Neural cell (in vitro differentiated cells): ENCODE data around the gene PXMP2.

Experiments
- EZH2 ChIP-seq: fragments of 200-600, 300-800 bp; shearing (Covaris generic), sonication (generic); IDR thresholded peaks from 2 replicates; pipeline ENCODE4 v1.6.1; 2014; ENCODE audit warnings: antibody characterized with exemption, low read length, borderline replicate concordance, mild to moderate bottlenecking; ENCODE audit not compliant: insufficient read depth, poor library complexity, severe bottlenecking
- POLR2AphosphoS5 ChIP-seq: IDR thresholded peaks from 2 replicates; pipeline ENCODE4 v1.6.1; 2012
- RAD21 ChIP-seq: fragments of 450-650 bp; conservative IDR thresholded peaks from 2 replicates; pipeline ENCODE4 v1.6.1; 2014; ENCODE audit warnings: antibody characterized with exemption, mild to moderate bottlenecking, moderate library complexity
- TF ChIP-seq, protein P1 (sequence below): fragments of 450-650 bp; IDR thresholded peaks from 2 replicates; pipeline ENCODE4 v1.5.1; 2014; ENCODE audit warnings: antibody characterized with exemption, mild to moderate bottlenecking, moderate library complexity; ENCODE audit not compliant: poor library complexity, severe bottlenecking

- no peak for TF ChIP-seq RAD21
- no peak for TF ChIP-seq EZH2
- no peak for TF ChIP-seq POLR2AphosphoS5
- TF ChIP-seq, protein P1, sequence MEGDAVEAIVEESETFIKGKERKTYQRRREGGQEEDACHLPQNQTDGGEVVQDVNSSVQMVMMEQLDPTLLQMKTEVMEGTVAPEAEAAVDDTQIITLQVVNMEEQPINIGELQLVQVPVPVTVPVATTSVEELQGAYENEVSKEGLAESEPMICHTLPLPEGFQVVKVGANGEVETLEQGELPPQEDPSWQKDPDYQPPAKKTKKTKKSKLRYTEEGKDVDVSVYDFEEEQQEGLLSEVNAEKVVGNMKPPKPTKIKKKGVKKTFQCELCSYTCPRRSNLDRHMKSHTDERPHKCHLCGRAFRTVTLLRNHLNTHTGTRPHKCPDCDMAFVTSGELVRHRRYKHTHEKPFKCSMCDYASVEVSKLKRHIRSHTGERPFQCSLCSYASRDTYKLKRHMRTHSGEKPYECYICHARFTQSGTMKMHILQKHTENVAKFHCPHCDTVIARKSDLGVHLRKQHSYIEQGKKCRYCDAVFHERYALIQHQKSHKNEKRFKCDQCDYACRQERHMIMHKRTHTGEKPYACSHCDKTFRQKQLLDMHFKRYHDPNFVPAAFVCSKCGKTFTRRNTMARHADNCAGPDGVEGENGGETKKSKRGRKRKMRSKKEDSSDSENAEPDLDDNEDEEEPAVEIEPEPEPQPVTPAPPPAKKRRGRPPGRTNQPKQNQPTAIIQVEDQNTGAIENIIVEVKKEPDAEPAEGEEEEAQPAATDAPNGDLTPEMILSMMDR = no peak
Measured at GRCh38 chr12:132648616-132649225, 38.7 kb upstream of the PXMP2 start.
